Measurements from ENCODE around the gene MAP3K7. TPM values are rescaled to one million over a fixed set of nuclear protein-coding genes. Genes with fewer than 3 reads are reported as not detected.

MAP3K7 gene
- total RNA-seq, 1 donor from 2014 or later, result 91.9 TPM

DNA sequence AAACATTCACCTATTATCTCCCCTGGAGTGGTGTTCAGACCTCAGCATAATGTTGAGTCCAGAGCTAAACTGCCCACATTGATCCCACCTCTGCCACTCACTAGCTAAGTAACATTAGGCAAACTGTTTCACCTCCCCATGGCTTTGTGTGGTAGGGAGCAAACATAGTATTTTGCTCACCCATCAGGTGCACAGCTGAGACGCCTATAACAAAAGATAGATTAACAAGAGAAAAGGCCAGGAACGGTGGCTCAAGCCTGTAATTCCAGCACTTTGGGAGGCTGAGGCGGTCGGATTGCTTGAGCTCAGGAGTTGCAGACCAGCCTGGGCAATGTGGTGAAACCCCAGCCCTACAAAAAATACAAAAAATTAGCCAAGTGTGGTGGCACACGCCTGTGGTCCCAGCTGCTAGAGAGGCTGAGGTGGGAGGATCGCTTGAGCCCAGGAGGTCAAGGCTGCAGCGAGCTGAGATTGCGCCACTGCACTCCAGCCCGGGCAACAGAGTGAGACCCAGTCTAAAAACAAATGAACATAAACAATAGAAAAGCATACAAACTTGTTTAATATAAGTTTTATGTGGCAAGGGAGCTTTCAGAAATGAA is 91.6 kb downstream of the MAP3K7 start:
- Mint-ChIP-seq H3K4me3 (no peak overlapping the region), H3K36me3 (peaks cover 2% of the 10 kb centered on the region), H3K27me3 (ENCODE audit: insufficient read depth, low read depth) (no peaks in the 10 kb centered on the region), H3K9me3 (no peaks in the 10 kb centered on the region), H3K27ac (peak overlapping the region; percentile 81), H3K4me1 (peaks cover 51% of the 10 kb centered on the region)
- H3K4me3 ChIP-seq, result peak overlapping the region; percentile 28
- peaks cover 54% of the 10 kb centered on the region for H3K4me1 ChIP-seq
- no peak overlapping the region for H3K9ac ChIP-seq
- peak overlapping the region; percentile 89 for H3K27ac ChIP-seq
- H3K27me3 ChIP-seq, result no peaks in the 10 kb centered on the region
- peak; percentile 77 for DNase-seq (ENCODE audit: low spot score)
- no peak overlapping the region for H2AFZ ChIP-seq (replicated peaks)
- H3K36me3 ChIP-seq, result no peaks in the 10 kb centered on the region
- TF ChIP-seq EZH2phosphoT487 (IDR thresholded peaks at IDR 0.05) (no peak), EZH2 (IDR thresholded peaks at IDR 0.05) (peak; percentile 28)
- TF ChIP-seq, protein P1, sequence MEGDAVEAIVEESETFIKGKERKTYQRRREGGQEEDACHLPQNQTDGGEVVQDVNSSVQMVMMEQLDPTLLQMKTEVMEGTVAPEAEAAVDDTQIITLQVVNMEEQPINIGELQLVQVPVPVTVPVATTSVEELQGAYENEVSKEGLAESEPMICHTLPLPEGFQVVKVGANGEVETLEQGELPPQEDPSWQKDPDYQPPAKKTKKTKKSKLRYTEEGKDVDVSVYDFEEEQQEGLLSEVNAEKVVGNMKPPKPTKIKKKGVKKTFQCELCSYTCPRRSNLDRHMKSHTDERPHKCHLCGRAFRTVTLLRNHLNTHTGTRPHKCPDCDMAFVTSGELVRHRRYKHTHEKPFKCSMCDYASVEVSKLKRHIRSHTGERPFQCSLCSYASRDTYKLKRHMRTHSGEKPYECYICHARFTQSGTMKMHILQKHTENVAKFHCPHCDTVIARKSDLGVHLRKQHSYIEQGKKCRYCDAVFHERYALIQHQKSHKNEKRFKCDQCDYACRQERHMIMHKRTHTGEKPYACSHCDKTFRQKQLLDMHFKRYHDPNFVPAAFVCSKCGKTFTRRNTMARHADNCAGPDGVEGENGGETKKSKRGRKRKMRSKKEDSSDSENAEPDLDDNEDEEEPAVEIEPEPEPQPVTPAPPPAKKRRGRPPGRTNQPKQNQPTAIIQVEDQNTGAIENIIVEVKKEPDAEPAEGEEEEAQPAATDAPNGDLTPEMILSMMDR (IDR thresholded peaks at IDR 0.05), result no peak
- H4K20me1 ChIP-seq (ENCODE audit: low read depth), result no peaks in the 10 kb centered on the region
- no peaks in the 10 kb centered on the region for H3K79me2 ChIP-seq (ENCODE audit: low read depth)
- peaks cover 50% of the 10 kb centered on the region for H3F3A ChIP-seq (ENCODE audit: low read depth)
- H3K9me3 ChIP-seq (ENCODE audit: low read depth), result no peaks in the 10 kb centered on the region
- peak overlapping the region; percentile 73 for H3K4me2 ChIP-seq

- TF ChIP-seq, protein P1 (IDR thresholded peaks at IDR 0.05), result no peak
- no peak for TF ChIP-seq EZH2phosphoT487 (IDR thresholded peaks at IDR 0.05)
- TF ChIP-seq EZH2 (IDR thresholded peaks at IDR 0.05), result no peak
- no peaks in the 10 kb centered on the region for H3K36me3 ChIP-seq
- H2AFZ ChIP-seq (replicated peaks), result no peak overlapping the region
- peak overlapping the region; percentile 89 for H3K27ac ChIP-seq
- H3K4me3 ChIP-seq, result peak overlapping the region; percentile 28
- H3K27me3 ChIP-seq, result no peaks in the 10 kb centered on the region
- Mint-ChIP-seq H3K27ac (peak overlapping the region; percentile 50), H3K9me3 (no peaks in the 10 kb centered on the region), H3K4me1 (peaks cover 62% of the 10 kb centered on the region), H3K36me3 (peaks cover 2% of the 10 kb centered on the region), H3K4me3 (peak overlapping the region; percentile 54), H3K27me3 (ENCODE audit: insufficient read depth, low read depth) (no peaks in the 10 kb centered on the region)
- H3K9me3 ChIP-seq (ENCODE audit: low read depth), result no peaks in the 10 kb centered on the region
- H3K9ac ChIP-seq, result no peak overlapping the region
- peak overlapping the region; percentile 73 for H3K4me2 ChIP-seq
- H3F3A ChIP-seq (ENCODE audit: low read depth), result peaks cover 52% of the 10 kb centered on the region
- H4K20me1 ChIP-seq (ENCODE audit: low read depth), result no peaks in the 10 kb centered on the region
- peaks cover 61% of the 10 kb centered on the region for H3K4me1 ChIP-seq
- peak; percentile 80 for DNase-seq (ENCODE audit: low spot score)
- H3K79me2 ChIP-seq (ENCODE audit: low read depth), result no peaks in the 10 kb centered on the region
Observed at GRCh38 chr6:90494067-90494780, 92.6 kb downstream of the MAP3K7 start.

- no peaks in the 10 kb centered on the region for H3K9me3 ChIP-seq (ENCODE audit: low read depth)
- H3K36me3 ChIP-seq, result no peaks in the 10 kb centered on the region
- H3K36me3 Mint-ChIP-seq, result peaks cover 2% of the 10 kb centered on the region
- no peaks in the 10 kb centered on the region for H3K27me3 ChIP-seq
- no peak for DNase-seq (ENCODE audit: low spot score)
- H4K20me1 ChIP-seq (ENCODE audit: low read depth), result no peaks in the 10 kb centered on the region
- peaks cover 69% of the 10 kb centered on the region for H3K4me1 ChIP-seq
- TF ChIP-seq, protein P1 (IDR thresholded peaks at IDR 0.05), result no peak
- TF ChIP-seq EZH2phosphoT487 (IDR thresholded peaks at IDR 0.05) (no peak), EZH2 (IDR thresholded peaks at IDR 0.05) (no peak)
- H3K4me3 ChIP-seq, result no peak overlapping the region
- H3K27ac ChIP-seq, result peak overlapping the region; percentile 89
- H3F3A ChIP-seq (ENCODE audit: low read depth), result peaks cover 52% of the 10 kb centered on the region
- H3K27me3 Mint-ChIP-seq (ENCODE audit: insufficient read depth, low read depth), result no peaks in the 10 kb centered on the region
- no peaks in the 10 kb centered on the region for H3K79me2 ChIP-seq (ENCODE audit: low read depth)
- H3K4me3 Mint-ChIP-seq, result no peak overlapping the region
- H3K4me2 ChIP-seq, result no peak overlapping the region
- peaks cover 67% of the 10 kb centered on the region for H3K4me1 Mint-ChIP-seq
- H3K9me3 Mint-ChIP-seq, result no peaks in the 10 kb centered on the region
- peak overlapping the region; percentile 50 for H3K27ac Mint-ChIP-seq
- no peak overlapping the region for H2AFZ ChIP-seq (replicated peaks)
- no peak overlapping the region for H3K9ac ChIP-seq
Observed at GRCh38 chr6:90493332-90493731, 93.5 kb downstream of the MAP3K7 start.

All from neural progenitor cell (in vitro differentiated cells).